LNCAP (cell line): ENCODE results near the gene ELFN1.

Experiments used
- CTCF ChIP-seq: fragments of 450-650 bp; IDR thresholded peaks from 2 replicates; pipeline ENCODE4 v1.5.1; 2017; ENCODE audit warnings: mild to moderate bottlenecking

Gene ELFN1

GRCh38 chr7:1779445-1779844 lies 109.4 kb downstream of the ELFN1 start:
- no peak for TF ChIP-seq CTCF

- TF ChIP-seq CTCF: no peak
Measured at GRCh38 chr7:1781369-1781768, 111.3 kb downstream of the ELFN1 start.

GRCh38 chr7:1785839-1786238 lies 115.8 kb downstream of the ELFN1 start:
- TF ChIP-seq CTCF: no peak

- TF ChIP-seq CTCF: no peak
Measured at GRCh38 chr7:1787241-1787640, 117.2 kb downstream of the ELFN1 start.

- no peak for TF ChIP-seq CTCF
Measured at GRCh38 chr7:1787681-1788235, 117.7 kb downstream of the ELFN1 start.

- TF ChIP-seq CTCF: no peak
Measured at GRCh38 chr7:1794888-1795542, 124.9 kb downstream of the ELFN1 start.
